Peyer's patch (tissue), 4 donors: ENCODE results near the gene CLIC1.

Source experiments
- CTCF ChIP-seq, 6 experiments: fragments of 450-650 bp in 4 of 6; fragments of 200-600 bp in 2 of 6; sonication (generic) in 1 of 6; IDR thresholded peaks; one replicate each; pipeline ENCODE4 v1.5.1; 2017 to 2019; ENCODE audit warnings: antibody characterized with exemption in 6 of 6, mild to moderate bottlenecking in 3 of 6, moderate library complexity in 1 of 6
- POLR2A ChIP-seq, 2 donors: fragments of 450-650 bp; IDR thresholded peaks; one replicate each; pipeline ENCODE4 v1.5.1; 2017; ENCODE audit warnings: antibody characterized with exemption in 2 of 2, mild to moderate bottlenecking in 2 of 2, moderate library complexity in 2 of 2

- TF ChIP-seq CTCF (IDR thresholded peaks at IDR 0.05) (no peak), POLR2A (IDR thresholded peaks at IDR 0.05) (no peak)
Measured at GRCh38 chr6:31693535-31693934, 42.8 kb downstream of the CLIC1 start.
